Subcutaneous abdominal adipose tissue (tissue), 5 donors: ENCODE measurements around the gene CYYR1.
"Not testable (repeated sequence)": the region's sequence is repeated elsewhere in the genome, so short reads cannot be mapped to it uniquely, and the experiment has no call there.

Source experiments
- H3K27ac ChIP-seq: one replicate; pipeline ENCODE4 v1.7.0; 2013; ENCODE audit warnings: low read depth, mild to moderate bottlenecking, inconsistent platforms, low read length, moderate library complexity
- H3K27me3 ChIP-seq, 5 donors: one replicate each; pipeline ENCODE4 v1.7.0; 2013; ENCODE audit warnings: low read length in 5 of 5, inconsistent platforms in 1 of 5; ENCODE audit not compliant: control insufficient read depth in 5 of 5, insufficient read depth in 4 of 5
- H3K36me3 ChIP-seq, 5 donors: one replicate each; pipeline ENCODE4 v1.7.0; 2013; ENCODE audit warnings: low read length in 5 of 5; ENCODE audit not compliant: control insufficient read depth in 5 of 5, insufficient read depth in 5 of 5
- H3K4me1 ChIP-seq, 5 donors: one replicate each; pipeline ENCODE4 v1.7.0; 2013; ENCODE audit warnings: low read length in 5 of 5, mild to moderate bottlenecking in 3 of 5, moderate library complexity in 1 of 5; ENCODE audit not compliant: control insufficient read depth in 5 of 5, insufficient read depth in 5 of 5
- H3K4me3 ChIP-seq, 5 donors: one replicate each; pipeline ENCODE4 v1.7.0; 2013; ENCODE audit warnings: low read length in 5 of 5, low read depth in 1 of 5
- H3K9ac ChIP-seq, 5 donors: one replicate each; pipeline ENCODE4 v1.7.0; 2013; ENCODE audit warnings: low read length in 5 of 5, mild to moderate bottlenecking in 4 of 5, moderate library complexity in 3 of 5
- H3K9me3 ChIP-seq, 5 donors: one replicate each; pipeline ENCODE4 v1.7.0; 2013; ENCODE audit warnings: low read length in 5 of 5; ENCODE audit not compliant: control insufficient read depth in 5 of 5
- donor health status: healthy.
- donor health status: healthy.
- donor health status: healthy.
- donor health status: healthy.
- donor health status: healthy.

Gene CYYR1

DNA sequence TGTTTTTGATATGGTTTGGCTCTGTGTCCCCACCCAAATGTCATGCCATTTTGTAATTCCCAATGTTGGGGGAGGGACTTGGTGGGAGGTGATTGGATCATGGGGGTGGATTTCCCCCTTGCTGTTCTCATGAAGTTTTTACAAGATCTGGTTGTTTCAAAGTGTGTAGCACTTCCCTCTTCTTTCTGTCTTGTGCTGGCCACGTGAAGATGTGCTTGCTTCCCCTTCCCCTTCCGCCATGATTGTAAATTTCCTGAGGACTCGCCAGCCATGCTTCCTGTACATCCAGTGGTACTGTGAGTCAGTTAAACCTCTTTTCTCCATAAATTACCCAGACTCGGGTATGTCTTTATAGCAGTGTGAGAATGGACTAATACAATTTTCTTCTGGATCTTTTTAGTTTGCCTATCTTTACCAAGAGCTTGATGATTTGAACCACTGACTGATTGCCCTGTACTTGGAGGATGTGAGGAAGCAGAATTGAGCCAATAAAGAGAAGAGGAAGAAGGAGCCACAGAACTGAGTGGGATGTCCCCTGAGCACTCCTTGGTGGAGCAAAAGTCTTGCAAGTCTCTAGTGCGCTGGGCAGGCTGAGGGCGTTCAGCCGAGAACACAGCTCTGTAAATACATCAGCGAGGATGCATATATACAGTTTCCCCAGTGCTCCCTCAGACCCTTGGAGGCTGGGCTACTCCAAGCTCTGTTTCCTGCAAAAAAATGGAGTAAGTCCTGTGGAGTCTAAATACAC, 102.6 kb downstream of the CYYR1 start:
- Histone ChIP-seq H3K36me3 (peaks cover 0 to 4% (median 0%) of the 10 kb centered on the region in 5 donors), H3K9me3 (no peaks in the 10 kb centered on the region), H3K4me1 (peaks cover 0 to 16% (median 8%) of the 10 kb centered on the region in 5 donors), H3K9ac (no peak overlapping the region), H3K27me3 (no peaks in the 10 kb centered on the region), H3K4me3 (no peak overlapping the region), H3K27ac (no peak overlapping the region)

DNA sequence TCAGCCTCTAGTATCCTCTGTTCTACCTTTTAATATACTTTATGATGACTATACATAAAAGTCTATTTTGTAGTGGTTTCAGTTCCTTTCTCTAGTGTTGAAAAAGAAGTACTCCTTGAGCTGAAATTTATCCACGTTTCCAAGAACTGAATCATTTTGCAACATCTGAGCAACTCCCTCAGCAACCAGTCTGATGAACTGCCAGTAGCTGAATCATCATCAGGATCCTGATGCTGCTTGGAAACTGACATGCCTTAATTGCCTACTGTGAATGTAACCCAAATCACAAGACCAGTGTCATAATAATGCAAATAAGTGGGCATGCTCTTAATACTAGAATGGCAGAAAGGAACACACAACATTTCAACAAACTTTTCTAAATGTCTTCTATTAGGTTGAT, 103.3 kb downstream of the CYYR1 start:
- H3K4me3 ChIP-seq, result no peak overlapping the region
- H3K27ac ChIP-seq, result no peak overlapping the region
- no peaks in the 10 kb centered on the region for H3K27me3 ChIP-seq
- H3K9me3 ChIP-seq, result no peaks in the 10 kb centered on the region
- H3K36me3 ChIP-seq, result peaks cover 0 to 4% (median 0%) of the 10 kb centered on the region in 5 donors
- H3K9ac ChIP-seq, result no peak overlapping the region
- peaks cover 0 to 16% (median 8%) of the 10 kb centered on the region in 5 donors for H3K4me1 ChIP-seq

DNA sequence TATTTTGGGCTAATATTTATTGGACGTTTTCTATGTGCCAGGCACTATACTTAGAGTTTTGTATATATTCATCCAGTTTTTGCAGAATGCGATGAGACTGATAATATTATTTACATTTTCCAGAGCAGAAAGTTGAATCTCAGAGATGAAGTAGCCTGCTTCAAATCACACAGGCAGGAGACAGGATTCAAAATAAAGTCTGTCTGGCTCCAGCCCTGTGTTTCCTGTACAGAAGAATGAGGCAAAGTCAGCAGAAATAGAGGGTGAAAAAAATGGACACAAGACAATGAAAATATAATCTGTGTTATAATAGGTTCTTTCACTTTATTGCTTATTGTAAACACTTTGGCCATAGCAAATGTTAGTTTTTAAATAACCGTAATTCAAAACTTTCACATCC, 107.2 kb downstream of the CYYR1 start:
- H3K4me3 ChIP-seq, result no peak overlapping the region
- no peak overlapping the region for H3K27ac ChIP-seq
- no peak overlapping the region for H3K9ac ChIP-seq
- H3K27me3 ChIP-seq, result no peaks in the 10 kb centered on the region
- H3K9me3 ChIP-seq, result no peaks in the 10 kb centered on the region
- peaks cover 0 to 4% (median 0%) of the 10 kb centered on the region in 5 donors for H3K36me3 ChIP-seq
- peaks cover 0 to 15% (median 7%) of the 10 kb centered on the region in 5 donors for H3K4me1 ChIP-seq

DNA sequence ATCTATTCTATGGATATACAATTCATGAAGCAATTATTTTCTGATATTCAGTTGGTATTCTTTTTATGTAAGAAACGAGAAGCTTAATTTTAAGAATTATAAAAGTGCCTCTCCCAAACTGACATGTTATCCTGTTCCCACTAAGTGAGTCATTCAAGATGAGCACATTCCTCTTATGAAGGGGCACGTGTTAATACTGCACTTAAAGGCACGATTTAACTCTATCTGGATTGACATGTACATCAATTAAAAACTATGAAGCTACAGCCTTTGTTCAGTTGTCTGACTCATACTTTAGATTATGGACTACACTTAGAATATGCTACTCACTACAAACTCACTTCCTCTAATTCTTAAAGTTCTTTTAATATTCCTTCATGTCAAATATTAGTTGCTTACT, 111.6 kb downstream of the CYYR1 start:
- Histone ChIP-seq H3K36me3 (no peaks in the 10 kb centered on the region), H3K9ac (no peak overlapping the region), H3K27ac (no peak overlapping the region), H3K27me3 (no peaks in the 10 kb centered on the region), H3K4me3 (no peak overlapping the region), H3K4me1 (no peaks in the 10 kb centered on the region), H3K9me3 (no peaks in the 10 kb centered on the region)

DNA sequence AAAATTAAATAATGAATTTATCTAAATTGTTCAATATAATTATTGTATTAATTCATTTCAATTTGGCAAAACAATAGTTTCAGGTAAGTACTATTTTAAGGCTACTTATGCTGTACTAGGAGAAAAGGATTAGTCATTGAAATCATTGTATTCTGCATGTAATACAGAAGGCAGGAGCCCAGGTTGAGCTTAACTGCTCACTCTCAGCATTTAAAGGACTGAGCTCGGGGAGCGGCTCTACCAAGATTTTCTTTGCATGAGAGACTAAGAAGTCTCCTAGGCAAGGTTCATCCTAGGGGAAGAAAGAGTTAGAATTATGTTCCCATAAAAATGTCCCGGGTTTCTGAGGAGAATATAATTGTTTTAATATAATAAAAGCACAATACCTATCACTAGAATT, 112.5 kb downstream of the CYYR1 start:
- Histone ChIP-seq H3K4me1 (no peaks in the 10 kb centered on the region), H3K36me3 (no peaks in the 10 kb centered on the region), H3K9me3 (no peaks in the 10 kb centered on the region), H3K27me3 (no peaks in the 10 kb centered on the region), H3K4me3 (no peak overlapping the region), H3K9ac (no peak overlapping the region), H3K27ac (no peak overlapping the region)

DNA sequence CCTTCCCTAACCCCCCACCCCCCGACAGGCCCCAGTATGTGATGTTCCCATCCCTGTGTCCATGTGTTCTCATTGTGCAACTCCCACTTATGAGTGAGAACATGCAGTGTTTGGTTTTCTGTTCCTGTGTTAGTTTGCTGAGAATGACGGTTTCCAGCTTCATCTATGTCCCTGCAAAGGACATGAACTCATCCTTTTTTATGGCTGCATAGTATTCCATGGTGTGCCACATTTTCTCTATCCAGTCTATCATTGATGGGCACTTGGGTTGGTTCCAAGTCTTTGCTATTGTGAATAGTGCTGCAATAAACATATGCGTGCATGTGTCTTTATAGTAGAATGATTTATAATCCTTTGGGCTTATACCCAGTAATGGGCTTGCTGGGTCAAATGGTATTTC, 114.2 kb downstream of the CYYR1 start:
- H3K27ac ChIP-seq, H3K4me1 ChIP-seq, H3K9ac ChIP-seq, H3K9me3 ChIP-seq, H3K36me3 ChIP-seq, H3K27me3 ChIP-seq, H3K4me3 ChIP-seq: not testable (repeated sequence)

DNA sequence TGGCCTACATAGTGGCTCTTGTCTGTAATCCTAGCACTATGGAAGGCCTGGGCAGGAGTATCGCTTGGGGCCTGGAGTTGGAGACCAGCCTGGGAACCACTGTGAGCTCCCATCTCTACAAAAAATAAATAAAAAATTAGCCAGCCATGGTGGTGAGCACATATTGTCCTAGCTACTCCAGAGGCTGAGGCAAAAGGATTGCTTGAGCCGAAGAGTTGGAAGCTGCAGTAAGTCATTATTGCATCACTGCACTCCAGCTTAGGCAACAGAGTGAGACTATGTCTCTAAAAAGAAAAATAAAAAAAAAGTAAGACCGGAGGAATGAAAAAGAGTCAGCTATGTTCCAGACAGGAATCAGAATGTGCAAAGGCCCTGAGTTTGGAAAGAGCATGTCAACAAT, 115.3 kb downstream of the CYYR1 start:
- Histone ChIP-seq H3K27me3 (no peaks in the 10 kb centered on the region), H3K27ac (no peak overlapping the region), H3K9ac (no peak overlapping the region), H3K36me3 (no peaks in the 10 kb centered on the region), H3K9me3 (no peaks in the 10 kb centered on the region), H3K4me3 (no peak overlapping the region), H3K4me1 (no peaks in the 10 kb centered on the region)

DNA sequence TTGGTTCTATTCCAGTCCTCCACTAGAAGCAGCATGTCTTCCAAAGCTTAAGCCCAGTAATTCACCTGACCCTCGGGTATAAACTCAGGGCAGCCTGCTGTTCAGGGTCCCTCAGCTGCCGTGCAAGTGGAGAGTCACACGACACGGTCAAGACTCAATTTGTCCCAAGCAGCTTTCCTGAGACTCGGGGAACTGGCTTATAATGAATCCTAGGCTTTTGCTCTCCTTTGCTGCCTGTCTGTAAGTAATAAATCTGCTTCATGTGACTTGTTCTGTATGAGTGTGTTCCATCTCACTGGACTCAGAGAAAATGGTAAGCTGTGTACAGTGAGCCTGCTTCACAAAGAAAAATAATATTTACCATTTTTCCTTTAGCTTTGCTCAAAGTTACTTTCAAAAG, 119.8 kb downstream of the CYYR1 start:
- H3K4me3 ChIP-seq, result no peak overlapping the region
- H3K9ac ChIP-seq, result no peak overlapping the region
- H3K36me3 ChIP-seq, result no peaks in the 10 kb centered on the region
- no peaks in the 10 kb centered on the region for H3K9me3 ChIP-seq
- H3K27me3 ChIP-seq, result no peaks in the 10 kb centered on the region
- no peak overlapping the region for H3K27ac ChIP-seq
- peaks cover 0 to 4% (median 0%) of the 10 kb centered on the region in 5 donors for H3K4me1 ChIP-seq

DNA sequence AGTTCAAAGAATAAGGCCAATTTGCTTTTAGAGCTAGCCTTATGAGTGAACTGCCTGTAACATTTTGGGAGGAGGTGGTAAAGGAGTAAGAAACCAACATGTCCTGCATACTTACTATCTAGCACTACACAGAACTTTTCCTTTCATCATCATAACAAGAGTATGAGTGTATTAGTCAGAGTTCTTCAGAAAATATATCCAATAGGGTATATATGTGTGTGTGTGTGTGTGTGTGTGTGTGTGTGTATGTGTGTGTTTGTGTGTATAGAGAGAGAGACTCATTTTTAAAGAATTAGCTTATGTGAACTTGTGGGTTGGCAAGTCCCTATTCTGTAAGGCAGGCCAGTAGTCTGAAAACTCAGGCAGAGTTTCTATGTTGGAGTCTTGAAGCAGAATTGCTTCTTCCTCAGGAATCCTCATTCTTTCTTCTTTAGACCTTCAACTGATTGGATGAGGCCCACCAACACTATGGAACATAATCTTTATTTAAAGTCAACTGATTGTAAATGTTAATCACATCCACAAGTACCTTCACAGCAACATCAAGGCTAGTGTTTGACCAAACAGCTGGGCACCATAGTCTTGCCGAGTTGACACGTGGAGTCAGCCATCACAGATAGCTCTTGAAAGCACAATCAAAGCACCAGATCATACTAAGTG, 121.9 kb downstream of the CYYR1 start:
- H3K36me3 ChIP-seq, result no peaks in the 10 kb centered on the region
- H3K27ac ChIP-seq, result no peak overlapping the region
- no peaks in the 10 kb centered on the region for H3K9me3 ChIP-seq
- no peaks in the 10 kb centered on the region for H3K27me3 ChIP-seq
- peaks cover 0 to 4% (median 0%) of the 10 kb centered on the region in 5 donors for H3K4me1 ChIP-seq
- H3K9ac ChIP-seq, result no peak overlapping the region
- H3K4me3 ChIP-seq, result no peak overlapping the region

DNA sequence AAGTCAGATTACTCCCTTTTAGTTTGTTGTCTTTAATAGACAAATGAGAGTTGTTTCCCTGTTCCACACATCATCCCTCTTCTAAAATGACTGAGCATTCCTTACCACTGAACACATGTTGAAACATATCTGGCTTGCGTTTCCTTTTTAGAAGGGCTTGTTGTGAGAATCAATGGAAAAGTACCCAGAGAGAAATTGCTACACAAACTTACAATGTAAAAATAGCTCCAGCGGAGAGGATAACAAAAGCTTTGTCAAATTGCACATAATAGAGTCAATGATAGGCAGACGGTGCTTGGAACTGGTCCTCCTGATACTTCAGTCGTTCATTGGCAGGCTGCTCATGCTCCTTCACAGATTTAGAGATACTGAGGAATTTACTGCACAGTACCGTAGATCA, 123.9 kb downstream of the CYYR1 start:
- H3K4me3 ChIP-seq, result no peak overlapping the region
- no peaks in the 10 kb centered on the region for H3K27me3 ChIP-seq
- peaks cover 0 to 4% (median 0%) of the 10 kb centered on the region in 5 donors for H3K4me1 ChIP-seq
- H3K36me3 ChIP-seq, result no peaks in the 10 kb centered on the region
- H3K27ac ChIP-seq, result no peak overlapping the region
- H3K9me3 ChIP-seq, result no peaks in the 10 kb centered on the region
- no peak overlapping the region for H3K9ac ChIP-seq
